ENCODE measurements around the gene FBXW10B. TPM values are rescaled to one million over a fixed set of nuclear protein-coding genes. Genes with fewer than 3 reads are reported as not detected.
"Not testable (repeated sequence)": the region's sequence is repeated elsewhere in the genome, so short reads cannot be mapped to it uniquely, and the experiment has no call there.

Gene FBXW10B
- total RNA-seq, 2 donors from 2014 or later, result 0.42 to 4.2 TPM

- H3K27ac ChIP-seq; H3K9ac ChIP-seq (ENCODE audit: low read depth in 2 of 2, low read length in 2 of 2); H3K36me3 ChIP-seq; H3K9me3 ChIP-seq; H3K4me1 ChIP-seq; DNase-seq; H3K27me3 ChIP-seq; H3K4me3 ChIP-seq; intact Hi-C loops (cut with DNase I): not testable (repeated sequence)
Observed at GRCh38 chr17:15583313-15583712, 36.2 kb downstream of the FBXW10B start.

- H3K9ac ChIP-seq (ENCODE audit: low read depth in 2 of 2, low read length in 2 of 2); DNase-seq; H3K36me3 ChIP-seq; H3K27ac ChIP-seq; H3K4me1 ChIP-seq; H3K4me3 ChIP-seq; H3K27me3 ChIP-seq; H3K9me3 ChIP-seq; intact Hi-C loops (cut with DNase I): not testable (repeated sequence)
Observed at GRCh38 chr17:15581462-15581861, 38.0 kb downstream of the FBXW10B start.

GRCh38 chr17:15576848-15577247 lies 42.7 kb downstream of the FBXW10B start:
- DNase-seq; H3K27me3 ChIP-seq; H3K27ac ChIP-seq; H3K9me3 ChIP-seq; H3K4me3 ChIP-seq; intact Hi-C loops (cut with DNase I); H3K4me1 ChIP-seq; H3K9ac ChIP-seq (ENCODE audit: low read depth in 2 of 2, low read length in 2 of 2); H3K36me3 ChIP-seq: not testable (repeated sequence)

- H3K27me3 ChIP-seq; H3K9me3 ChIP-seq; H3K4me1 ChIP-seq; H3K9ac ChIP-seq (ENCODE audit: low read depth in 2 of 2, low read length in 2 of 2); H3K27ac ChIP-seq; H3K4me3 ChIP-seq; intact Hi-C loops (cut with DNase I); DNase-seq; H3K36me3 ChIP-seq: not testable (repeated sequence)
Observed at GRCh38 chr17:15574660-15575059, 44.8 kb downstream of the FBXW10B start.

GRCh38 chr17:15573870-15574269 lies 45.6 kb downstream of the FBXW10B start:
- H3K27ac ChIP-seq; intact Hi-C loops (cut with DNase I); H3K4me3 ChIP-seq; H3K9me3 ChIP-seq; H3K4me1 ChIP-seq; H3K9ac ChIP-seq (ENCODE audit: low read depth in 2 of 2, low read length in 2 of 2); H3K36me3 ChIP-seq; H3K27me3 ChIP-seq: not testable (repeated sequence)
- peak; percentile 40 for DNase-seq

Other genes starting within 250 kb of the FBXW10B start
- gene CDRT4, start 152.1 kb downstream of the FBXW10B start, total RNA-seq, result 1 to 10 TPM; 3.8 to 5.3 TPM
- gene TVP23C, start 56.2 kb downstream of the FBXW10B start, total RNA-seq, result 10 to 100 TPM; 10.7 to 14.0 TPM
- 10 to 100 TPM; 27.2 to 30.4 TPM for gene TRIM16, start 64.6 kb upstream of the FBXW10B start, total RNA-seq
- gene ZNF286A, start 80.0 kb upstream of the FBXW10B start, total RNA-seq, result 10 to 100 TPM; 10.9 to 11.3 TPM
- gene TBC1D26, start 112.6 kb upstream of the FBXW10B start, total RNA-seq, result not detected